Keratinocyte (primary cell): ENCODE data around the gene ATXN7L1. TPM values are rescaled to one million over a fixed set of nuclear protein-coding genes. Genes with fewer than 3 reads are reported as not detected.

Experiments
- DNase-seq: peaks from one replicate; pipeline ENCODE4 v3.0.0-alpha.2; 2011; ENCODE audit warnings: low read depth, missing footprints, low spot score
- FAIRE-seq: peaks from 2 replicates; lab custom pipeline; 2011; peaks lifted over from hg19 to GRCh38; lab: Jason Lieb, UNC
- H2AFZ ChIP-seq: 2 replicates; pipeline ENCODE4 v1.6.0; 2012; ENCODE audit warnings: low read length, control low read depth, inconsistent platforms; ENCODE audit not compliant: control insufficient read depth
- H3K27ac ChIP-seq: 2 replicates; pipeline ENCODE4 v1.5.1; 2011; ENCODE audit warnings: low read length; ENCODE audit not compliant: control insufficient read depth, insufficient read depth
- H3K27me3 ChIP-seq: 3 replicates; pipeline ENCODE4 v1.6.0; 2011; ENCODE audit warnings: low read length; ENCODE audit not compliant: control insufficient read depth, insufficient read depth; ENCODE audit errors: extremely low read depth
- H3K36me3 ChIP-seq, 2 experiments: 2 replicates in 1 of 2; 3 replicates in 1 of 2; pipeline ENCODE4 v1.5.1; 2011; ENCODE audit warnings: low read length in 2 of 2, mild to moderate bottlenecking in 1 of 2; ENCODE audit not compliant: control insufficient read depth in 2 of 2, insufficient read depth in 2 of 2; ENCODE audit errors: extremely low read depth in 1 of 2
- H3K4me1 ChIP-seq: 3 replicates; pipeline ENCODE4 v1.5.1; 2011; ENCODE audit warnings: low read length; ENCODE audit not compliant: control insufficient read depth, insufficient read depth; ENCODE audit errors: extremely low read depth
- H3K4me2 ChIP-seq: 3 replicates; pipeline ENCODE4 v1.6.0; 2011; ENCODE audit warnings: low read depth, low read length; ENCODE audit not compliant: control insufficient read depth, insufficient read depth; ENCODE audit errors: extremely low read depth
- H3K4me3 ChIP-seq, 3 experiments: fragments of 200-600 bp in 1 of 3; sonication (generic) in 1 of 3; 2 replicates in 2 of 3; 3 replicates in 1 of 3; pipeline ENCODE4 v1.5.1; 2011 to 2016; ENCODE audit warnings: low read length in 3 of 3, mild to moderate bottlenecking in 3 of 3, control low read depth in 2 of 3, inconsistent platforms in 1 of 3, low read depth in 1 of 3, mixed read lengths in 1 of 3, mixed run types in 1 of 3, moderate library complexity in 1 of 3; ENCODE audit not compliant: control insufficient read depth in 2 of 3, insufficient read depth in 2 of 3; ENCODE audit errors: extremely low read depth in 1 of 3
- H3K79me2 ChIP-seq: 2 replicates; pipeline ENCODE4 v1.6.0; 2012; ENCODE audit warnings: low read length; ENCODE audit not compliant: control insufficient read depth, insufficient read depth
- H3K9ac ChIP-seq: 3 replicates; pipeline ENCODE4 v1.6.0; 2011; ENCODE audit warnings: low read length; ENCODE audit not compliant: control insufficient read depth, insufficient read depth; ENCODE audit errors: extremely low read depth
- H3K9me1 ChIP-seq: 3 replicates; pipeline ENCODE4 v1.6.0; 2011; ENCODE audit warnings: low read length; ENCODE audit not compliant: control insufficient read depth, insufficient read depth; ENCODE audit errors: extremely low read depth
- H3K9me3 ChIP-seq: 2 replicates; pipeline ENCODE4 v1.5.1; 2012; ENCODE audit warnings: low read depth, low read length; ENCODE audit not compliant: control insufficient read depth
- H4K20me1 ChIP-seq: 3 replicates; pipeline ENCODE4 v1.6.0; 2011; ENCODE audit warnings: low read length; ENCODE audit not compliant: control insufficient read depth, insufficient read depth; ENCODE audit errors: extremely low read depth
- EZH2 ChIP-seq: IDR thresholded peaks from one replicate; pipeline ENCODE4 v1.6.1; 2012; ENCODE audit warnings: inconsistent platforms, mild to moderate bottlenecking, low read length, moderate library complexity
- dilution Hi-C: fragments of 300-500 bp; cut with MboI; formaldehyde crosslinking; loops from one replicate; pipeline ENCODE4 v1.7.0; 2020; ENCODE audit warnings: low sequenced_read_pairs; ENCODE audit not compliant: extremely low pct_ligation_motif_present
- polyA plus RNA-seq, 5 experiments: library from polyadenylated mRNA; depleted of rRNA in 3 of 5; stranded (reverse) in 3 of 5; stranded (forward) in 1 of 5; unstranded in 1 of 5; fragments of >200 nt; gene quantifications; 1 replicate in 1 of 5; 2 replicates in 3 of 5; 3 replicates in 1 of 5; pipeline versions ENCODE4 v1.2.1 to v1.2.3, GENCODE V29; 2011 to 2012; ENCODE audit warnings: missing spikeins in 2 of 5, low read depth in 1 of 5, low replicate concordance in 1 of 5
- TF ChIP-seq, protein P1 (sequence below), 3 experiments: IDR thresholded peaks in 1 of 3; conservative IDR thresholded peaks in 1 of 3; optimal IDR thresholded peaks in 1 of 3; 2 replicates in 2 of 3; 3 replicates in 1 of 3; pipeline versions ENCODE3 to v1.5.1; 2011; ENCODE audit warnings: low read length in 3 of 3, mild to moderate bottlenecking in 3 of 3, moderate library complexity in 2 of 3, control low read depth in 1 of 3, inconsistent platforms in 1 of 3; ENCODE audit not compliant: insufficient read depth in 2 of 3; ENCODE audit errors: extremely low read depth in 1 of 3

The ATXN7L1 gene
- polyA plus RNA-seq, 1 donor (not counting 4 experiments of a cell fraction or from before 2014, with no cell fraction given), result 4.8 TPM

DNA sequence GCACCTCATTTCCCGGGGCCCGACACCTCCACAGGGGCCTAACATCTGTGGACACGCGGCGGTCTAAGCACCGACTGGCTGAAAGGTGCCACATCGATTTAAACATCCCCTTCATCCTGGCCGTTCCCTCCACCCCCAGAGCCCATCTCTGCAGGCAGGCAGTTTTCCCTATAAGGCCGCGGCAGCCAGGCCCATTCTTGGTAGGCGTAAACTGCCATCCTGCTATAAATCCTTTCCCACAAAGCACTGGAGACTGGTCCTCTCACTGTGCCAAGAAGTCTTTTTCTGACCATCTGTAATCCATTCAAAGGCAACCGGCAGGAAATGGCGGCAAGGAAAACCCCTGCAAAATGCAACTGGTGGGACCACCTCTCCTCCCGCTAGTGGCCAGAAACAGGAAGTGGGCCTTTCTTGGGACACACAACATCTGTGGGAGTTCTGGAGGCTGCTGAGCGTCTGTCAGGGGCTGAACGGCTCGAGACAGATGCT is 22.4 kb downstream of the ATXN7L1 start:
- dilution Hi-C loops, result no loop called here
- no peak for FAIRE-seq
- peaks cover 7% of the 10 kb centered on the region for H3K4me1 ChIP-seq
- H3K4me3 ChIP-seq, result no peak overlapping the region
- TF ChIP-seq, protein P1, sequence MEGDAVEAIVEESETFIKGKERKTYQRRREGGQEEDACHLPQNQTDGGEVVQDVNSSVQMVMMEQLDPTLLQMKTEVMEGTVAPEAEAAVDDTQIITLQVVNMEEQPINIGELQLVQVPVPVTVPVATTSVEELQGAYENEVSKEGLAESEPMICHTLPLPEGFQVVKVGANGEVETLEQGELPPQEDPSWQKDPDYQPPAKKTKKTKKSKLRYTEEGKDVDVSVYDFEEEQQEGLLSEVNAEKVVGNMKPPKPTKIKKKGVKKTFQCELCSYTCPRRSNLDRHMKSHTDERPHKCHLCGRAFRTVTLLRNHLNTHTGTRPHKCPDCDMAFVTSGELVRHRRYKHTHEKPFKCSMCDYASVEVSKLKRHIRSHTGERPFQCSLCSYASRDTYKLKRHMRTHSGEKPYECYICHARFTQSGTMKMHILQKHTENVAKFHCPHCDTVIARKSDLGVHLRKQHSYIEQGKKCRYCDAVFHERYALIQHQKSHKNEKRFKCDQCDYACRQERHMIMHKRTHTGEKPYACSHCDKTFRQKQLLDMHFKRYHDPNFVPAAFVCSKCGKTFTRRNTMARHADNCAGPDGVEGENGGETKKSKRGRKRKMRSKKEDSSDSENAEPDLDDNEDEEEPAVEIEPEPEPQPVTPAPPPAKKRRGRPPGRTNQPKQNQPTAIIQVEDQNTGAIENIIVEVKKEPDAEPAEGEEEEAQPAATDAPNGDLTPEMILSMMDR (optimal IDR thresholded peaks at IDR 0.05 in 1 of 3, IDR thresholded peaks at IDR 0.05 in 1 of 3, conservative IDR thresholded peaks at IDR 0.05 in 1 of 3; ENCODE audit: extremely low read depth in 1 of 3, insufficient read depth in 2 of 3, low read length in 3 of 3), result no peak
- TF ChIP-seq EZH2, result no peak
- H3K9ac ChIP-seq, result no peak overlapping the region
- no peaks in the 10 kb centered on the region for H3K79me2 ChIP-seq
- no peaks in the 10 kb centered on the region for H4K20me1 ChIP-seq
- no peak overlapping the region for H3K4me2 ChIP-seq
- DNase-seq, result no peak
- H3K27ac ChIP-seq, result no peak overlapping the region
- no peak overlapping the region for H2AFZ ChIP-seq
- no peaks in the 10 kb centered on the region for H3K36me3 ChIP-seq
- no peaks in the 10 kb centered on the region for H3K9me1 ChIP-seq
- no peaks in the 10 kb centered on the region for H3K27me3 ChIP-seq
- H3K9me3 ChIP-seq, result no peaks in the 10 kb centered on the region

DNA sequence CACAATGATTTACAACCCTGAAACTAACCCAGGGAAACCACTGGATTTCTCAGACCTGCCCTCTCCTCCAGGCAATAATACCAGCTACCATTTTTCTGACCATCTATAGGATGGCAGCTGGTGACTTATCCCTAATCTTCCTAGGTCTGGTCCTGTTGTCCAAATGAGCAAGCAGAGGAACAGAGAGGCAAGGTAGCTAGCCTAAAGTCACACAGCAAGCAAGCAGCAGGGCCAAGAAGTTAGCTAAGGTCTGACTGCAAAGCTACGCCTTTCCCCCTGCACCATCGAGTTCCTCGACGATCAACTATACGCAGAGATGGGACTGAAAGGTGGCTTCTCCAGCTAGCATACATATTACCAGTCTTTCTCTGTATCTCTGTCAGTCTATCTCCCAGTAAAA is 25.3 kb downstream of the ATXN7L1 start:
- H3K4me2 ChIP-seq, result no peak overlapping the region
- DNase-seq (no peak), FAIRE-seq (no peak)
- H3K27me3 ChIP-seq, result no peaks in the 10 kb centered on the region
- H3K4me1 ChIP-seq, result peaks cover 8% of the 10 kb centered on the region
- H3K36me3 ChIP-seq, result no peaks in the 10 kb centered on the region
- no peak overlapping the region for H2AFZ ChIP-seq
- H3K9me1 ChIP-seq, result no peaks in the 10 kb centered on the region
- dilution Hi-C loops, result no loop called here
- H4K20me1 ChIP-seq, result no peaks in the 10 kb centered on the region
- no peak overlapping the region for H3K9ac ChIP-seq
- no peak overlapping the region for H3K27ac ChIP-seq
- no peaks in the 10 kb centered on the region for H3K79me2 ChIP-seq
- TF ChIP-seq, protein P1 (optimal IDR thresholded peaks at IDR 0.05 in 1 of 3, IDR thresholded peaks at IDR 0.05 in 1 of 3, conservative IDR thresholded peaks at IDR 0.05 in 1 of 3; ENCODE audit: extremely low read depth in 1 of 3, insufficient read depth in 2 of 3, low read length in 3 of 3), result no peak
- no peak for TF ChIP-seq EZH2
- H3K4me3 ChIP-seq, result no peak overlapping the region
- no peaks in the 10 kb centered on the region for H3K9me3 ChIP-seq
